Endometrial microvascular endothelial cells (primary cell): ENCODE results near the gene UBE3D. TPM values are rescaled to one million over a fixed set of nuclear protein-coding genes. Genes with fewer than 3 reads are reported as not detected.

Source experiments
- in situ Hi-C: cut with HindIII; loops from 2 replicates; pipeline ENCODE4 v1.10.0; 2017; ENCODE audit warnings: low sequenced_read_pairs, low pct_unique_long_range_greater_than_20kb; ENCODE audit errors: inconsistent ontology term
- total RNA-seq: library from RNA; depleted of rRNA; stranded (reverse); fragments of >200 nt; gene quantifications from one replicate; pipeline ENCODE4 v1.2.3, GENCODE V29; 2015; ENCODE audit errors: inconsistent ontology term

The UBE3D gene
- total RNA-seq, result 10.7 TPM

GRCh38 chr6:83065511-83066192 lies at the start of gene UBE3D:
TSS of gene UBE3D (minus strand) at chr6:83065841. CDS start at chr6:83065718, 123 bp downstream.
- in situ Hi-C loops, result no loop called here

- in situ Hi-C loops, result no loop called here
Observed at GRCh38 chr6:83114164-83114563, 48.5 kb upstream of the UBE3D start.

- in situ Hi-C loops, result no loop called here
Observed at GRCh38 chr6:83113258-83113657, 47.6 kb upstream of the UBE3D start.

GRCh38 chr6:83108378-83108777 lies 42.7 kb upstream of the UBE3D start:
- in situ Hi-C loops, result no loop called here

- in situ Hi-C loops, result no loop called here
Observed at GRCh38 chr6:83098589-83098988, 32.9 kb upstream of the UBE3D start.

GRCh38 chr6:83097675-83098074 lies 32.0 kb upstream of the UBE3D start:
- in situ Hi-C loops, result no loop called here

GRCh38 chr6:83097204-83097603 lies 31.6 kb upstream of the UBE3D start:
- in situ Hi-C loops, result no loop called here

- in situ Hi-C loops, result no loop called here
Observed at GRCh38 chr6:83096791-83097190, 31.1 kb upstream of the UBE3D start.

- in situ Hi-C loops, result no loop called here
Observed at GRCh38 chr6:83092756-83093399, 27.2 kb upstream of the UBE3D start.

GRCh38 chr6:83086751-83087150 lies 21.1 kb upstream of the UBE3D start:
- in situ Hi-C loops, result no loop called here

- in situ Hi-C loops, result no loop called here
Observed at GRCh38 chr6:83083476-83083875, 17.8 kb upstream of the UBE3D start.

GRCh38 chr6:83073615-83074014 lies 8.0 kb upstream of the UBE3D start:
- in situ Hi-C loops, result no loop called here

- in situ Hi-C loops, result no loop called here
Observed at GRCh38 chr6:83072726-83073125, 7.1 kb upstream of the UBE3D start.

- in situ Hi-C loops, result no loop called here
Observed at GRCh38 chr6:83071707-83072106, 6.1 kb upstream of the UBE3D start.

- in situ Hi-C loops, result no loop called here
Observed at GRCh38 chr6:83071023-83071422, 5.4 kb upstream of the UBE3D start.

GRCh38 chr6:83069633-83070032 lies 4.0 kb upstream of the UBE3D start:
- in situ Hi-C loops, result no loop called here

GRCh38 chr6:83068616-83069015 lies 3.0 kb upstream of the UBE3D start:
- in situ Hi-C loops, result no loop called here

GRCh38 chr6:83067448-83068439 lies 2.1 kb upstream of the UBE3D start, which contains the start of gene DOP1A:
TSS of gene DOP1A (plus strand) at chr6:83067671. CDS start at chr6:83096978, 29,307 bp downstream.
- in situ Hi-C loops, result no loop called here

GRCh38 chr6:83062225-83062624 lies 3.4 kb downstream of the UBE3D start:
- in situ Hi-C loops, result no loop called here
